IMR-90 (cell line): ENCODE measurements around the gene CTBP1. TPM values are rescaled to one million over a fixed set of nuclear protein-coding genes. Genes with fewer than 3 reads are reported as not detected.

Experiments
- ATAC-seq: fragments of 200-7000 bp; cut with Tn5 transposase; 2 replicates; pipeline ENCODE4 v1.9.1; 2020; ENCODE audit warnings: low read depth, mild to moderate bottlenecking, moderate library complexity
- BruUV-seq: library from RNA; stranded (reverse); fragments of 400-500 nt; replicated peaks from 2 replicates; lab custom pipeline; 2021; lab: Mats Ljungman, UMichigan
- CTCF ChIA-PET: fragments of 300-600 bp; formaldehyde crosslinking; extraction: SDS; loops from one replicate; lab custom pipeline; 2021; ENCODE audit warnings: antibody characterized with exemption; lab: Yijun Ruan, JAX
- POLR2A ChIA-PET: fragments of 300-600 bp; sonication (Branson Sonifier 250); formaldehyde crosslinking; loops from one replicate; lab custom pipeline; 2022; ENCODE audit warnings: antibody characterized with exemption; ENCODE audit not compliant: unreplicated experiment; lab: Charles Lee
- DNase-seq: peaks from one replicate; pipeline ENCODE4 v3.0.0; 2013
- H2AFZ ChIP-seq: replicated peaks from 2 replicates; pipeline ENCODE3; 2013; ENCODE audit warnings: low read length, mild to moderate bottlenecking; ENCODE audit not compliant: poor library complexity
- H2AK5ac ChIP-seq: 2 replicates; pipeline ENCODE4 v1.6.1; 2013; ENCODE audit warnings: low read depth, low read length, inconsistent platforms
- H2AK9ac ChIP-seq: replicated peaks from 2 replicates; pipeline ENCODE3; 2013; ENCODE audit warnings: mild to moderate bottlenecking, low read depth, low read length, moderate library complexity; ENCODE audit not compliant: poor library complexity
- H2BK120ac ChIP-seq: 2 replicates; pipeline ENCODE4 v1.6.1; 2013; ENCODE audit warnings: low read depth, low read length, inconsistent platforms
- H2BK15ac ChIP-seq: 3 replicates; pipeline ENCODE4 v1.6.1; 2013; ENCODE audit warnings: low read depth, low read length, inconsistent platforms
- H2BK20ac ChIP-seq: 2 replicates; pipeline ENCODE4 v1.6.1; 2013; ENCODE audit warnings: low read depth, mild to moderate bottlenecking, inconsistent platforms, low read length, moderate library complexity
- H2BK5ac ChIP-seq: 2 replicates; pipeline ENCODE4 v1.6.1; 2013; ENCODE audit warnings: mild to moderate bottlenecking, low read depth, low read length, inconsistent platforms; ENCODE audit not compliant: poor library complexity, severe bottlenecking
- H3K14ac ChIP-seq: replicated peaks from 2 replicates; pipeline ENCODE4 v1.6.1; 2013; ENCODE audit warnings: low read depth, low read length, inconsistent platforms
- H3K18ac ChIP-seq: 2 replicates; pipeline ENCODE4 v1.6.1; 2013; ENCODE audit warnings: low read depth, low read length, control low read depth
- H3K23ac ChIP-seq: 2 replicates; pipeline ENCODE4 v1.6.1; 2013; ENCODE audit warnings: low read depth, low read length, inconsistent platforms
- H3K27ac ChIP-seq: 2 replicates; pipeline ENCODE4 v1.5.1; 2013; ENCODE audit warnings: mild to moderate bottlenecking, control low read depth, low read length; ENCODE audit not compliant: insufficient read depth
- H3K27me3 ChIP-seq: 2 replicates; pipeline ENCODE4 v1.6.1; 2013; ENCODE audit warnings: low read length; ENCODE audit not compliant: control insufficient read depth, insufficient read depth
- H3K36me3 ChIP-seq: 2 replicates; pipeline ENCODE4 v1.6.1; 2013; ENCODE audit warnings: low read length, mixed read lengths; ENCODE audit not compliant: control insufficient read depth, insufficient read depth
- H3K4ac ChIP-seq: 2 replicates; pipeline ENCODE4 v1.6.1; 2013; ENCODE audit warnings: low read depth, low read length, inconsistent platforms
- H3K4me1 ChIP-seq: 2 replicates; pipeline ENCODE4 v1.6.1; 2013; ENCODE audit warnings: low read length, mixed read lengths; ENCODE audit not compliant: control insufficient read depth, insufficient read depth
- H3K4me2 ChIP-seq: 2 replicates; pipeline ENCODE4 v1.6.1; 2013; ENCODE audit warnings: low read depth, mild to moderate bottlenecking, control low read depth, low read length, moderate library complexity
- H3K4me3 ChIP-seq: 2 replicates; pipeline ENCODE4 v1.5.1; 2013; ENCODE audit warnings: low read depth, mild to moderate bottlenecking, control low read depth, low read length, moderate library complexity; ENCODE audit not compliant: insufficient read depth
- H3K56ac ChIP-seq: 2 replicates; pipeline ENCODE4 v1.6.1; 2013; ENCODE audit warnings: low read length, inconsistent platforms; ENCODE audit not compliant: insufficient read depth; ENCODE audit errors: extremely low read depth
- H3K79me1 ChIP-seq, 2 experiments: 2 replicates each; pipeline ENCODE4 v1.6.1; 2013; ENCODE audit warnings: low read length in 2 of 2, inconsistent platforms in 1 of 2, low read depth in 1 of 2
- H3K9ac ChIP-seq: 2 replicates; pipeline ENCODE4 v1.6.1; 2013; ENCODE audit warnings: low read depth, low read length, control low read depth
- H3K9me1 ChIP-seq: 2 replicates; pipeline ENCODE4 v1.6.1; 2013; ENCODE audit warnings: low read length, inconsistent platforms; ENCODE audit not compliant: insufficient read depth
- H3K9me3 ChIP-seq: 2 replicates; pipeline ENCODE4 v1.6.1; 2013; ENCODE audit warnings: low read length; ENCODE audit not compliant: control insufficient read depth, insufficient read depth
- H4K20me1 ChIP-seq: 2 replicates; pipeline ENCODE4 v1.6.1; 2013; ENCODE audit warnings: low read length, inconsistent platforms; ENCODE audit not compliant: insufficient read depth
- H4K5ac ChIP-seq: 2 replicates; pipeline ENCODE4 v1.6.1; 2013; ENCODE audit warnings: mild to moderate bottlenecking, low read depth, low read length, control low read depth
- H4K8ac ChIP-seq, 2 experiments: 2 replicates each; pipeline ENCODE4 v1.6.1; 2013; ENCODE audit warnings: low read depth in 2 of 2, low read length in 2 of 2, control low read depth in 1 of 2, inconsistent platforms in 1 of 2
- H4K91ac ChIP-seq: 2 replicates; pipeline ENCODE4 v1.6.1; 2013; ENCODE audit warnings: low read depth, low read length, inconsistent platforms; ENCODE audit not compliant: insufficient read depth
- CEBPB ChIP-seq: IDR thresholded peaks from 2 replicates; pipeline ENCODE4 v1.6.1; 2012; ENCODE audit warnings: low read depth, low read length, improper control_type of control experiment
- CTCF ChIP-seq: conservative IDR thresholded peaks from 2 replicates; pipeline ENCODE4 v1.5.1; 2012; ENCODE audit warnings: mild to moderate bottlenecking, low read depth, low read length, improper control_type of control experiment
- ELK1 ChIP-seq: fragments of 150-350 bp; IDR thresholded peaks from 2 replicates; pipeline ENCODE4 v1.6.1; 2016; ENCODE audit warnings: low read depth, mild to moderate bottlenecking, low read length, moderate library complexity, borderline replicate concordance
- FOS ChIP-seq: fragments of 150-350 bp; IDR thresholded peaks from 2 replicates; pipeline ENCODE4 v1.6.1; 2016; ENCODE audit warnings: low read depth, low read length
- MAZ ChIP-seq: IDR thresholded peaks from 2 replicates; pipeline ENCODE4 v1.6.1; 2012; ENCODE audit warnings: low read depth, mild to moderate bottlenecking, low read length, improper control_type of control experiment, moderate library complexity, borderline replicate concordance
- MXI1 ChIP-seq: IDR thresholded peaks from 2 replicates; pipeline ENCODE4 v1.6.1; 2012; ENCODE audit warnings: low read depth, mild to moderate bottlenecking, low read length, moderate library complexity, borderline replicate concordance
- NFE2L2 ChIP-seq: fragments of 150-350 bp; IDR thresholded peaks from 2 replicates; pipeline ENCODE4 v1.6.1; 2016; ENCODE audit warnings: low read depth, mild to moderate bottlenecking, low read length
- POLR2A ChIP-seq: IDR thresholded peaks from 2 replicates; pipeline ENCODE4 v1.6.1; 2012; ENCODE audit warnings: mild to moderate bottlenecking, low read depth, low read length
- RCOR1 ChIP-seq: IDR thresholded peaks from 2 replicates; pipeline ENCODE4 v1.6.1; 2012; ENCODE audit warnings: mild to moderate bottlenecking, low read length, improper control_type of control experiment; ENCODE audit not compliant: insufficient replicate concordance
- RFX5 ChIP-seq: IDR thresholded peaks from 2 replicates; pipeline ENCODE4 v1.8.0; 2012; ENCODE audit warnings: low read depth, mild to moderate bottlenecking, low read length, moderate library complexity
- SMC3 ChIP-seq: fragments of 150-350 bp; IDR thresholded peaks from 2 replicates; pipeline ENCODE4 v1.6.1; 2016; ENCODE audit warnings: low read depth, mild to moderate bottlenecking, antibody characterized with exemption, low read length, moderate library complexity
- USF2 ChIP-seq: fragments of 150-350 bp; IDR thresholded peaks from 2 replicates; pipeline ENCODE4 v1.6.1; 2017; ENCODE audit warnings: mild to moderate bottlenecking, antibody characterized with exemption, low read length, low read depth
- WGBS, 2 experiments: methylation state at CpG; one replicate each; pipeline versions ENCODE4 v1.1.5 to v1.1.7; 2013; ENCODE audit warnings: missing lambda C conversion rate in 2 of 2; ENCODE audit not compliant: insufficient read length in 1 of 2; ENCODE audit errors: extremely low coverage in 2 of 2; 5-methylcytosine and 5-hydroxymethylcytosine counted together
- dilution Hi-C: fragments of 300-500 bp; cut with HindIII; formaldehyde crosslinking; loops from one replicate; pipeline ENCODE4 v1.14.3; 2018; ENCODE audit warnings: low sequenced_read_pairs; ENCODE audit not compliant: unreplicated experiment
- in situ Hi-C: fragments of 300-500 bp; cut with MboI; formaldehyde crosslinking; loops from 3 replicates; pipeline ENCODE4 v1.14.3; 2019; ENCODE audit warnings: low sequenced_read_pairs, inconsistent platforms, mixed read lengths
- intact Hi-C: fragments of 100-400 bp; cut with micrococcal nuclease; formaldehyde crosslinking; loops from 2 replicates; pipeline ENCODE4 v1.10.0; 2022
- polyA plus RNA-seq, 3 experiments: library from polyadenylated mRNA; depleted of rRNA; stranded (reverse); fragments of >200 nt; gene quantifications; 2 replicates each; pipeline ENCODE4 v1.2.3, GENCODE V29; 2012; ENCODE audit warnings: low replicate concordance in 1 of 3
- total RNA-seq: library from RNA; depleted of rRNA; stranded (reverse); fragments of >200 nt; gene quantifications from 2 replicates; pipeline ENCODE4 v1.2.3, GENCODE V29; 2012

The CTBP1 gene
- total and polyA plus RNA-seq, 2 of the 4 experiments (the other 2 are of a cell fraction): 147 to 212 TPM

DNA sequence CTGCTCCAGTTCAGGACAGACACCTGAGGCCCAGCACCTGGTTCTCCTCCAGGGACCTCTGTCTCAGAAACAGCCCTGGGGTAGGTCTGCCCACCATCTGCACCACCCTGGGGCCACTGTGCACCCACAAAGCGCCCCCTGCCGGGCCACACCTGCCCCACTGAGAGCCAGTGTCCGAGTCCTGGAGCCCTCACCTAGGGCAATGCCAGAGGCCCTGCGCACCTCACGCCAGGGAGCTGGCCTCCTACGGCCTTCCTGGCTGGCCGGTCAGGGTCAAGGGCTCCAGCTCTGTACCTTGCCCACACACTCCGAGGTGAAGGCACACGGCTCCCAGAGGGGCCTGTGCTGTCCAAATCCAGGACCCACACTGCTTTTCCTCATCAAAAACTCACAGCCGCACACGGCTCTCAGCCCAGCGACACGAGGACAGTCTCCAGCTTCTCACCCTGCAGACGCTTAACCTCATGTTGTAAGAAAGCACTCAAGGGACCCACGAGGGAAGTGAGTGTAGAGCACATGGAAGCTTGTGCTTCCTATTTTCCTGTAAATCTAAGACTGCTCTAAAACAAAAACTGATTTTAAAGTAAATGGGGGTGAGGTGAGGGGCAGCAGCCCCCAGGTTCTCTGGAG is 5.4 kb downstream of the CTBP1 start:
- Histone ChIP-seq H2AK9ac (no peak overlapping the region), H3K9ac (no peak overlapping the region), H3K4me2 (no peak overlapping the region), H3K4me3 (no peak overlapping the region), H4K5ac (no peak overlapping the region), H4K91ac (no peak overlapping the region), H3K14ac (no peak overlapping the region), H2BK120ac (no peak overlapping the region), H3K9me3 (no peaks in the 10 kb centered on the region), H3K36me3 (peaks cover 28% of the 10 kb centered on the region), H3K27me3 (no peaks in the 10 kb centered on the region), H2AK5ac (no peak overlapping the region), H3K9me1 (peaks cover 34% of the 10 kb centered on the region), H3K27ac (no peak overlapping the region), H3K23ac (no peak overlapping the region), H3K4ac (no peak overlapping the region), H2BK20ac (no peak overlapping the region), H3K4me1 (peaks cover 16% of the 10 kb centered on the region), H4K20me1 (peaks cover 85% of the 10 kb centered on the region), H2AFZ (no peak overlapping the region), H3K56ac (no peak overlapping the region), H3K79me1 (peaks cover 5 to 62% of the 10 kb centered on the region in 2 experiments; a peak in 3 of 4 replicates), H4K8ac (no peak overlapping the region), H3K18ac (no peak overlapping the region), H2BK5ac (no peak overlapping the region), H2BK15ac (no peak overlapping the region)
- dilution Hi-C loops (no loop called here), intact Hi-C loops (no loop called here), in situ Hi-C loops (no loop called here)
- CTCF ChIA-PET: no interaction called here
- TF ChIP-seq SMC3: no peak
- TF ChIP-seq CEBPB: no peak
- TF ChIP-seq MXI1: no peak
- no peak for TF ChIP-seq FOS
- no peak for TF ChIP-seq ELK1
- no peak for TF ChIP-seq MAZ
- no peak for TF ChIP-seq RCOR1
- TF ChIP-seq CTCF: no peak
- no peak for TF ChIP-seq NFE2L2
- TF ChIP-seq USF2: no peak
- no peak for TF ChIP-seq RFX5
- no peak for TF ChIP-seq POLR2A
- BruUV-seq: no TSS peak
- DNase-seq: no peak
- no peak for ATAC-seq
- 92% methylated on average over 7 of the region's 15 CpGs; no CpG with 5 or more reads in 1 of the 2 experiments for WGBS, 2 experiments
- POLR2A ChIA-PET: no interaction called here
